IMR-90 (cell line): Measurements from ENCODE around the gene SLC25A21. TPM values are rescaled to one million over a fixed set of nuclear protein-coding genes. Genes with fewer than 3 reads are reported as not detected.

Experiments
- ATAC-seq: fragments of 200-7000 bp; cut with Tn5 transposase; 2 replicates; pipeline ENCODE4 v1.9.1; 2020; ENCODE audit warnings: low read depth, mild to moderate bottlenecking, moderate library complexity
- BruUV-seq: library from RNA; stranded (reverse); fragments of 400-500 nt; replicated peaks from 2 replicates; lab custom pipeline; 2021; lab: Mats Ljungman, UMichigan
- CTCF ChIA-PET: fragments of 300-600 bp; formaldehyde crosslinking; extraction: SDS; loops from one replicate; lab custom pipeline; 2021; ENCODE audit warnings: antibody characterized with exemption; lab: Yijun Ruan, JAX
- POLR2A ChIA-PET: fragments of 300-600 bp; sonication (Branson Sonifier 250); formaldehyde crosslinking; loops from one replicate; lab custom pipeline; 2022; ENCODE audit warnings: antibody characterized with exemption; ENCODE audit not compliant: unreplicated experiment; lab: Charles Lee
- DNase-seq: peaks from one replicate; pipeline ENCODE4 v3.0.0; 2013
- H2AFZ ChIP-seq: replicated peaks from 2 replicates; pipeline ENCODE3; 2013; ENCODE audit warnings: low read length, mild to moderate bottlenecking; ENCODE audit not compliant: poor library complexity
- H2AK5ac ChIP-seq: 2 replicates; pipeline ENCODE4 v1.6.1; 2013; ENCODE audit warnings: low read depth, low read length, inconsistent platforms
- H2AK9ac ChIP-seq: replicated peaks from 2 replicates; pipeline ENCODE3; 2013; ENCODE audit warnings: mild to moderate bottlenecking, low read depth, low read length, moderate library complexity; ENCODE audit not compliant: poor library complexity
- H2BK120ac ChIP-seq: 2 replicates; pipeline ENCODE4 v1.6.1; 2013; ENCODE audit warnings: low read depth, low read length, inconsistent platforms
- H2BK15ac ChIP-seq: 3 replicates; pipeline ENCODE4 v1.6.1; 2013; ENCODE audit warnings: low read depth, low read length, inconsistent platforms
- H2BK20ac ChIP-seq: 2 replicates; pipeline ENCODE4 v1.6.1; 2013; ENCODE audit warnings: low read depth, mild to moderate bottlenecking, inconsistent platforms, low read length, moderate library complexity
- H2BK5ac ChIP-seq: 2 replicates; pipeline ENCODE4 v1.6.1; 2013; ENCODE audit warnings: mild to moderate bottlenecking, low read depth, low read length, inconsistent platforms; ENCODE audit not compliant: poor library complexity, severe bottlenecking
- H3K14ac ChIP-seq: replicated peaks from 2 replicates; pipeline ENCODE4 v1.6.1; 2013; ENCODE audit warnings: low read depth, low read length, inconsistent platforms
- H3K18ac ChIP-seq: 2 replicates; pipeline ENCODE4 v1.6.1; 2013; ENCODE audit warnings: low read depth, low read length, control low read depth
- H3K23ac ChIP-seq: 2 replicates; pipeline ENCODE4 v1.6.1; 2013; ENCODE audit warnings: low read depth, low read length, inconsistent platforms
- H3K27ac ChIP-seq: 2 replicates; pipeline ENCODE4 v1.5.1; 2013; ENCODE audit warnings: mild to moderate bottlenecking, control low read depth, low read length; ENCODE audit not compliant: insufficient read depth
- H3K27me3 ChIP-seq: 2 replicates; pipeline ENCODE4 v1.6.1; 2013; ENCODE audit warnings: low read length; ENCODE audit not compliant: control insufficient read depth, insufficient read depth
- H3K36me3 ChIP-seq: 2 replicates; pipeline ENCODE4 v1.6.1; 2013; ENCODE audit warnings: low read length, mixed read lengths; ENCODE audit not compliant: control insufficient read depth, insufficient read depth
- H3K4ac ChIP-seq: 2 replicates; pipeline ENCODE4 v1.6.1; 2013; ENCODE audit warnings: low read depth, low read length, inconsistent platforms
- H3K4me1 ChIP-seq: 2 replicates; pipeline ENCODE4 v1.6.1; 2013; ENCODE audit warnings: low read length, mixed read lengths; ENCODE audit not compliant: control insufficient read depth, insufficient read depth
- H3K4me2 ChIP-seq: 2 replicates; pipeline ENCODE4 v1.6.1; 2013; ENCODE audit warnings: low read depth, mild to moderate bottlenecking, control low read depth, low read length, moderate library complexity
- H3K4me3 ChIP-seq: 2 replicates; pipeline ENCODE4 v1.5.1; 2013; ENCODE audit warnings: low read depth, mild to moderate bottlenecking, control low read depth, low read length, moderate library complexity; ENCODE audit not compliant: insufficient read depth
- H3K56ac ChIP-seq: 2 replicates; pipeline ENCODE4 v1.6.1; 2013; ENCODE audit warnings: low read length, inconsistent platforms; ENCODE audit not compliant: insufficient read depth; ENCODE audit errors: extremely low read depth
- H3K79me1 ChIP-seq, 2 experiments: 2 replicates each; pipeline ENCODE4 v1.6.1; 2013; ENCODE audit warnings: low read length in 2 of 2, inconsistent platforms in 1 of 2, low read depth in 1 of 2
- H3K9ac ChIP-seq: 2 replicates; pipeline ENCODE4 v1.6.1; 2013; ENCODE audit warnings: low read depth, low read length, control low read depth
- H3K9me1 ChIP-seq: 2 replicates; pipeline ENCODE4 v1.6.1; 2013; ENCODE audit warnings: low read length, inconsistent platforms; ENCODE audit not compliant: insufficient read depth
- H3K9me3 ChIP-seq: 2 replicates; pipeline ENCODE4 v1.6.1; 2013; ENCODE audit warnings: low read length; ENCODE audit not compliant: control insufficient read depth, insufficient read depth
- H4K20me1 ChIP-seq: 2 replicates; pipeline ENCODE4 v1.6.1; 2013; ENCODE audit warnings: low read length, inconsistent platforms; ENCODE audit not compliant: insufficient read depth
- H4K5ac ChIP-seq: 2 replicates; pipeline ENCODE4 v1.6.1; 2013; ENCODE audit warnings: mild to moderate bottlenecking, low read depth, low read length, control low read depth
- H4K8ac ChIP-seq, 2 experiments: 2 replicates each; pipeline ENCODE4 v1.6.1; 2013; ENCODE audit warnings: low read depth in 2 of 2, low read length in 2 of 2, control low read depth in 1 of 2, inconsistent platforms in 1 of 2
- H4K91ac ChIP-seq: 2 replicates; pipeline ENCODE4 v1.6.1; 2013; ENCODE audit warnings: low read depth, low read length, inconsistent platforms; ENCODE audit not compliant: insufficient read depth
- BHLHE40 ChIP-seq: fragments of 150-350 bp; IDR thresholded peaks from 2 replicates; pipeline ENCODE4 v1.6.1; 2016; ENCODE audit warnings: mild to moderate bottlenecking, low read depth, low read length
- CEBPB ChIP-seq: IDR thresholded peaks from 2 replicates; pipeline ENCODE4 v1.6.1; 2012; ENCODE audit warnings: low read depth, low read length, improper control_type of control experiment
- CHD1 ChIP-seq: IDR thresholded peaks from 2 replicates; pipeline ENCODE4 v1.6.1; 2012; ENCODE audit warnings: low read depth, low read length, improper control_type of control experiment
- FOS ChIP-seq: fragments of 150-350 bp; IDR thresholded peaks from 2 replicates; pipeline ENCODE4 v1.6.1; 2016; ENCODE audit warnings: low read depth, low read length
- MAFK ChIP-seq: IDR thresholded peaks from 2 replicates; pipeline ENCODE4 v1.6.1; 2012; ENCODE audit warnings: low read depth, low read length, improper control_type of control experiment
- MAZ ChIP-seq: IDR thresholded peaks from 2 replicates; pipeline ENCODE4 v1.6.1; 2012; ENCODE audit warnings: low read depth, mild to moderate bottlenecking, low read length, improper control_type of control experiment, moderate library complexity, borderline replicate concordance
- MXI1 ChIP-seq: IDR thresholded peaks from 2 replicates; pipeline ENCODE4 v1.6.1; 2012; ENCODE audit warnings: low read depth, mild to moderate bottlenecking, low read length, moderate library complexity, borderline replicate concordance
- NFE2L2 ChIP-seq: fragments of 150-350 bp; IDR thresholded peaks from 2 replicates; pipeline ENCODE4 v1.6.1; 2016; ENCODE audit warnings: low read depth, mild to moderate bottlenecking, low read length
- RAD21 ChIP-seq: IDR thresholded peaks from 2 replicates; pipeline ENCODE4 v1.6.1; 2012; ENCODE audit warnings: low read length, improper control_type of control experiment
- RCOR1 ChIP-seq: IDR thresholded peaks from 2 replicates; pipeline ENCODE4 v1.6.1; 2012; ENCODE audit warnings: mild to moderate bottlenecking, low read length, improper control_type of control experiment; ENCODE audit not compliant: insufficient replicate concordance
- RFX5 ChIP-seq: IDR thresholded peaks from 2 replicates; pipeline ENCODE4 v1.8.0; 2012; ENCODE audit warnings: low read depth, mild to moderate bottlenecking, low read length, moderate library complexity
- SMC3 ChIP-seq: fragments of 150-350 bp; IDR thresholded peaks from 2 replicates; pipeline ENCODE4 v1.6.1; 2016; ENCODE audit warnings: low read depth, mild to moderate bottlenecking, antibody characterized with exemption, low read length, moderate library complexity
- WGBS, 2 experiments: methylation state at CpG; one replicate each; pipeline versions ENCODE4 v1.1.5 to v1.1.7; 2013; ENCODE audit warnings: missing lambda C conversion rate in 2 of 2; ENCODE audit not compliant: insufficient read length in 1 of 2; ENCODE audit errors: extremely low coverage in 2 of 2; 5-methylcytosine and 5-hydroxymethylcytosine counted together
- dilution Hi-C: fragments of 300-500 bp; cut with HindIII; formaldehyde crosslinking; loops from one replicate; pipeline ENCODE4 v1.14.3; 2018; ENCODE audit warnings: low sequenced_read_pairs; ENCODE audit not compliant: unreplicated experiment
- in situ Hi-C: fragments of 300-500 bp; cut with MboI; formaldehyde crosslinking; loops from 3 replicates; pipeline ENCODE4 v1.14.3; 2019; ENCODE audit warnings: low sequenced_read_pairs, inconsistent platforms, mixed read lengths
- intact Hi-C: fragments of 100-400 bp; cut with micrococcal nuclease; formaldehyde crosslinking; loops from 2 replicates; pipeline ENCODE4 v1.10.0; 2022
- polyA plus RNA-seq, 3 experiments: library from polyadenylated mRNA; depleted of rRNA; stranded (reverse); fragments of >200 nt; gene quantifications; 2 replicates each; pipeline ENCODE4 v1.2.3, GENCODE V29; 2012; ENCODE audit warnings: low replicate concordance in 1 of 3
- total RNA-seq: library from RNA; depleted of rRNA; stranded (reverse); fragments of >200 nt; gene quantifications from 2 replicates; pipeline ENCODE4 v1.2.3, GENCODE V29; 2012
- TF ChIP-seq, protein P1 (sequence below): fragments of 150-350 bp; IDR thresholded peaks from 2 replicates; pipeline ENCODE4 v1.6.1; 2017; ENCODE audit warnings: mild to moderate bottlenecking, antibody characterized with exemption, low read length, low read depth
- TF ChIP-seq, protein P2 (sequence below): fragments of 150-350 bp; IDR thresholded peaks from 2 replicates; pipeline ENCODE4 v1.6.1; 2016; ENCODE audit warnings: low read depth, mild to moderate bottlenecking, low read length, moderate library complexity, borderline replicate concordance

Gene SLC25A21
- total and polyA plus RNA-seq, 2 of the 4 experiments (the other 2 are of a cell fraction): 0.62 to 0.90 TPM

- no peak for TF ChIP-seq RAD21
- no peak for TF ChIP-seq CHD1
- TF ChIP-seq FOS: no peak
- TF ChIP-seq, protein P1, sequence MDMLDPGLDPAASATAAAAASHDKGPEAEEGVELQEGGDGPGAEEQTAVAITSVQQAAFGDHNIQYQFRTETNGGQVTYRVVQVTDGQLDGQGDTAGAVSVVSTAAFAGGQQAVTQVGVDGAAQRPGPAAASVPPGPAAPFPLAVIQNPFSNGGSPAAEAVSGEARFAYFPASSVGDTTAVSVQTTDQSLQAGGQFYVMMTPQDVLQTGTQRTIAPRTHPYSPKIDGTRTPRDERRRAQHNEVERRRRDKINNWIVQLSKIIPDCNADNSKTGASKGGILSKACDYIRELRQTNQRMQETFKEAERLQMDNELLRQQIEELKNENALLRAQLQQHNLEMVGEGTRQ: no peak
- no peak for TF ChIP-seq MXI1
- no peak for TF ChIP-seq MAZ
- no peak for TF ChIP-seq NFE2L2
- TF ChIP-seq BHLHE40: no peak
- TF ChIP-seq RCOR1: no peak
- peak; percentile 51 for TF ChIP-seq CEBPB
- TF ChIP-seq, protein P2, sequence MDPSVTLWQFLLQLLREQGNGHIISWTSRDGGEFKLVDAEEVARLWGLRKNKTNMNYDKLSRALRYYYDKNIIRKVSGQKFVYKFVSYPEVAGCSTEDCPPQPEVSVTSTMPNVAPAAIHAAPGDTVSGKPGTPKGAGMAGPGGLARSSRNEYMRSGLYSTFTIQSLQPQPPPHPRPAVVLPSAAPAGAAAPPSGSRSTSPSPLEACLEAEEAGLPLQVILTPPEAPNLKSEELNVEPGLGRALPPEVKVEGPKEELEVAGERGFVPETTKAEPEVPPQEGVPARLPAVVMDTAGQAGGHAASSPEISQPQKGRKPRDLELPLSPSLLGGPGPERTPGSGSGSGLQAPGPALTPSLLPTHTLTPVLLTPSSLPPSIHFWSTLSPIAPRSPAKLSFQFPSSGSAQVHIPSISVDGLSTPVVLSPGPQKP: no peak
- peak; percentile 81 for TF ChIP-seq MAFK
- TF ChIP-seq RFX5: no peak
- TF ChIP-seq SMC3: no peak
- in situ Hi-C loops (no loop called here), dilution Hi-C loops (no loop called here), intact Hi-C loops (no loop called here)
- no peaks in the 10 kb centered on the region for H3K27me3 ChIP-seq
- H3K9me3 ChIP-seq: no peaks in the 10 kb centered on the region
- no TSS peak for BruUV-seq
- H2BK20ac ChIP-seq: no peak overlapping the region
- H2AK9ac ChIP-seq: no peak overlapping the region
- no peak overlapping the region for H3K4me2 ChIP-seq
- no peak overlapping the region for H3K56ac ChIP-seq
- H3K36me3 ChIP-seq: no peaks in the 10 kb centered on the region
- H2BK5ac ChIP-seq: no peak overlapping the region
- no peak overlapping the region for H2AK5ac ChIP-seq
- no peak overlapping the region for H4K91ac ChIP-seq
- 0 out of 2 replicates have a peak, but pooled peaks cover 2% of the 10 kb centered on the region for H3K4me1 ChIP-seq
- H2BK15ac ChIP-seq: no peak overlapping the region
- no peak overlapping the region for H4K5ac ChIP-seq
- no peak overlapping the region for H3K9ac ChIP-seq
- no peak overlapping the region for H3K4ac ChIP-seq
- no CpG with 5 or more reads among the region's 2 CpGs for WGBS, 2 experiments
- no peak overlapping the region for H4K8ac ChIP-seq
- no peak overlapping the region for H3K4me3 ChIP-seq
- no peaks in the 10 kb centered on the region for H3K9me1 ChIP-seq
- no peak overlapping the region for H2BK120ac ChIP-seq
- H3K18ac ChIP-seq: no peak overlapping the region
- ChIA-PET POLR2A (no interaction called here), CTCF (no interaction called here)
- H3K79me1 ChIP-seq: no peaks in the 10 kb centered on the region
- H2AFZ ChIP-seq: no peak overlapping the region
- ATAC-seq: no peak
- no peak for DNase-seq
- H3K23ac ChIP-seq: no peak overlapping the region
- no peaks in the 10 kb centered on the region for H4K20me1 ChIP-seq
- no peak overlapping the region for H3K27ac ChIP-seq
- no peak overlapping the region for H3K14ac ChIP-seq
Measured at GRCh38 chr14:36951380-36951911, 221.0 kb downstream of the SLC25A21 start.
